HepG2 (cell line): ENCODE data around the gene MCOLN1. TPM values are rescaled to one million over a fixed set of nuclear protein-coding genes. Genes with fewer than 3 reads are reported as not detected.
A peak's percentile ranks its signal among the peaks of the same experiment; 100 is the strongest.

ENCODE experiments used
- ADNP ChIP-seq: sonication (generic); formaldehyde crosslinking; IDR thresholded peaks from 2 replicates; pipeline ENCODE4 v1.4.0; 2020; ENCODE audit warnings: missing genetic modification reagents
- ARNT2 ChIP-seq: sonication (generic); formaldehyde crosslinking; IDR thresholded peaks from 2 replicates; pipeline ENCODE4 v1.8.0; 2022; ENCODE audit warnings: mild to moderate bottlenecking, low read depth, missing genetic modification reagents, moderate library complexity
- E2F2 ChIP-seq: sonication (generic); formaldehyde crosslinking; IDR thresholded peaks from 2 replicates; pipeline ENCODE4 v1.4.0; 2020; ENCODE audit warnings: missing genetic modification reagents, borderline replicate concordance
- ELK4 ChIP-seq: sonication (generic); formaldehyde crosslinking; IDR thresholded peaks from 2 replicates; pipeline ENCODE4 v1.9.0; 2021; ENCODE audit warnings: missing genetic modification reagents, borderline replicate concordance
- GABPB1 ChIP-seq: IDR thresholded peaks from 2 replicates; pipeline ENCODE4 v1.6.1; 2016; ENCODE audit warnings: mild to moderate bottlenecking, missing genetic modification reagents, moderate library complexity, missing compliant biosample characterization
- GPN1 ChIP-seq: sonication (generic); formaldehyde crosslinking; IDR thresholded peaks from 2 replicates; pipeline ENCODE4 v1.5.1; 2020; ENCODE audit warnings: missing genetic modification reagents, borderline replicate concordance
- KDM5A ChIP-seq: fragments of 200-600 bp; sonication (generic); IDR thresholded peaks from 2 replicates; pipeline ENCODE4 v1.7.0; 2018; ENCODE audit warnings: antibody characterized with exemption, mild to moderate bottlenecking, low read length, borderline replicate concordance
- LRRFIP1 ChIP-seq: sonication (generic); formaldehyde crosslinking; conservative IDR thresholded peaks from 2 replicates; pipeline ENCODE4 v1.4.0; 2020; ENCODE audit warnings: missing genetic modification reagents
- RCOR2 ChIP-seq: IDR thresholded peaks from 2 replicates; pipeline ENCODE4 v1.6.1; 2016; ENCODE audit warnings: missing biosample characterization, missing genetic modification reagents
- REST ChIP-seq, 2 experiments: IDR thresholded peaks; 2 replicates each; pipeline ENCODE4 v1.6.1; 2011 to 2012; ENCODE audit warnings: low read length in 2 of 2, borderline replicate concordance in 1 of 2, low read depth in 1 of 2, mild to moderate bottlenecking in 1 of 2, moderate library complexity in 1 of 2
- TEAD2 ChIP-seq: sonication (generic); formaldehyde crosslinking; IDR thresholded peaks from 2 replicates; pipeline ENCODE4 v1.9.0; 2021; ENCODE audit warnings: missing genetic modification reagents
- YEATS4 ChIP-seq: sonication (generic); formaldehyde crosslinking; IDR thresholded peaks from 2 replicates; pipeline ENCODE4 v1.4.0; 2020; ENCODE audit warnings: missing genetic modification reagents, borderline replicate concordance
- ZFP90 ChIP-seq: sonication (generic); formaldehyde crosslinking; IDR thresholded peaks from 2 replicates; pipeline ENCODE4 v1.8.0; 2022; ENCODE audit warnings: missing genetic modification reagents, mild to moderate bottlenecking, inconsistent platforms, borderline replicate concordance
- ZNF296 ChIP-seq: sonication (generic); formaldehyde crosslinking; conservative IDR thresholded peaks from 2 replicates; pipeline ENCODE4 v1.5.0; 2020; ENCODE audit warnings: mild to moderate bottlenecking, missing genetic modification reagents
- ZNF629 ChIP-seq: sonication (generic); formaldehyde crosslinking; conservative IDR thresholded peaks from 2 replicates; pipeline ENCODE4 v1.5.0; 2020; ENCODE audit warnings: missing genetic modification reagents
- ZNF644 ChIP-seq: IDR thresholded peaks from 2 replicates; pipeline ENCODE4 v1.6.1; 2016; ENCODE audit warnings: low read depth
- ZNF674 ChIP-seq: sonication (generic); formaldehyde crosslinking; IDR thresholded peaks from 2 replicates; pipeline ENCODE4 v1.5.0; 2020; ENCODE audit warnings: low read depth, mild to moderate bottlenecking, missing genetic modification reagents
- ZNF720 ChIP-seq: sonication (generic); formaldehyde crosslinking; IDR thresholded peaks from 2 replicates; pipeline ENCODE4 v1.4.0; 2020; ENCODE audit warnings: missing genetic modification reagents
- ZNF777 ChIP-seq: sonication (generic); formaldehyde crosslinking; IDR thresholded peaks from 2 replicates; pipeline ENCODE4 v1.4.0; 2020; ENCODE audit warnings: missing genetic modification reagents
- polyA plus RNA-seq, 8 experiments: library from polyadenylated mRNA; depleted of rRNA in 3 of 8; stranded (reverse) in 7 of 8; unstranded in 1 of 8; fragments of >200 nt; fragmentation: Illumina TruSeq in 4 of 8; extraction: Trizol in 4 of 8; gene quantifications; 2 replicates each; pipeline versions ENCODE4 v1.2.1 to v1.2.3, GENCODE V29; 2011 to 2016; ENCODE audit warnings: low read depth in 4 of 8, missing spikeins in 1 of 8, mixed read lengths in 1 of 8; ENCODE audit not compliant: insufficient read depth in 1 of 8
- total RNA-seq, 5 experiments: library from RNA; depleted of rRNA; stranded (reverse); fragments of >200 nt; fragmentation: Illumina TruSeq; extraction: Trizol; gene quantifications; 2 replicates each; pipeline ENCODE4 v1.2.3, GENCODE V29; 2016; ENCODE audit warnings: low read depth in 1 of 5

The MCOLN1 gene
- total and polyA plus RNA-seq, 2 of the 13 experiments (the other 11 are each of a cell fraction or from before 2014, with no cell fraction given), result 3.4 to 15.7 TPM

GRCh38 chr19:7535047-7535997 lies 12.9 kb downstream of the MCOLN1 start, which contains the start of gene PNPLA6 (continued):
- TF ChIP-seq ZFP90 (CRISPR knock-in tag) (0 out of 2 replicates have a peak, but pooled peaks have one; percentile 35), KDM5A (peak; percentile 64; the same call in 1 of the 2 replicates), ZNF674 (CRISPR knock-in tag) (no peak), REST (IDR thresholded peaks at IDR 0.05; ENCODE audit: borderline replicate concordance in 1 of 2, low read depth in 1 of 2, low read length in 2 of 2) (no peak), ZNF644 (CRISPR knock-in tag) (no peak), ZNF777 (CRISPR knock-in tag) (peak; percentile 75), YEATS4 (peak; percentile 81), TEAD2 (CRISPR knock-in tag) (no peak), E2F2 (CRISPR knock-in tag) (no peak), ARNT2 (peak; percentile 48; the same call in 1 of the 2 replicates), ZNF720 (no peak), LRRFIP1 (CRISPR knock-in tag) (no peak), ELK4 (CRISPR knock-in tag) (no peak), GPN1 (CRISPR knock-in tag) (no peak), ZNF629 (peak; percentile 100), RCOR2 (CRISPR knock-in tag) (peak; percentile 74; the same call in 1 of the 2 replicates), GABPB1 (CRISPR knock-in tag) (peak; percentile 97), ZNF296 (CRISPR knock-in tag) (no peak), ADNP (CRISPR knock-in tag) (peak; percentile 90)
